ELF-1 (cell line): ENCODE data around the gene CACNB4.
"Not testable (repeated sequence)": the region's sequence is repeated elsewhere in the genome, so short reads cannot be mapped to it uniquely, and the experiment has no call there.

Experiments used
- DNase-seq: peaks from one replicate; pipeline ENCODE4 v3.0.0-alpha.2; 2016; ENCODE audit warnings: low read depth, low spot score

Gene CACNB4

GRCh38 chr2:152051436-152051835 is 47.4 kb downstream of the CACNB4 start:
- no peak for DNase-seq

GRCh38 chr2:152050915-152051314 is 47.9 kb downstream of the CACNB4 start:
- no peak for DNase-seq

- peak; percentile 23 for DNase-seq
These were observed 48.5 kb downstream of the CACNB4 start for GRCh38 chr2:152050341-152050740.

GRCh38 chr2:152049541-152049940 is 49.3 kb downstream of the CACNB4 start:
- DNase-seq, result no peak

- no peak for DNase-seq
These were observed 50.9 kb downstream of the CACNB4 start for GRCh38 chr2:152047824-152048471.

- DNase-seq, result no peak
These were observed 51.9 kb downstream of the CACNB4 start for GRCh38 chr2:152046940-152047339.

- peak; percentile 42 for DNase-seq
These were observed 55.9 kb downstream of the CACNB4 start for GRCh38 chr2:152042636-152043615.

- peak; percentile 21 for DNase-seq
These were observed 60.3 kb downstream of the CACNB4 start for GRCh38 chr2:152038441-152038958.

- no peak for DNase-seq
These were observed 61.0 kb downstream of the CACNB4 start for GRCh38 chr2:152037743-152038435.

GRCh38 chr2:152036611-152037469 is 62.0 kb downstream of the CACNB4 start:
- peak; percentile 75 for DNase-seq

- no peak for DNase-seq
These were observed 64.5 kb downstream of the CACNB4 start for GRCh38 chr2:152034257-152034801.

- DNase-seq, result no peak
These were observed 65.6 kb downstream of the CACNB4 start for GRCh38 chr2:152033011-152033925.

- no peak for DNase-seq
These were observed 67.0 kb downstream of the CACNB4 start for GRCh38 chr2:152031747-152032306.

GRCh38 chr2:152030596-152031328 is 68.1 kb downstream of the CACNB4 start:
- not testable (repeated sequence) for DNase-seq

- DNase-seq, result no peak
These were observed 70.5 kb downstream of the CACNB4 start for GRCh38 chr2:152028182-152028862.

- DNase-seq, result peak; percentile 93
These were observed 73.1 kb downstream of the CACNB4 start for GRCh38 chr2:152025678-152026287.

- no peak for DNase-seq
These were observed 74.4 kb downstream of the CACNB4 start for GRCh38 chr2:152024477-152024876.
